ENCODE results near the gene FREY1.

GRCh38 chr11:45894555-45895247 lies 12.4 kb downstream of the FREY1 start:
- no peak for TF ChIP-seq CTCF (IDR thresholded peaks at IDR 0.05; ENCODE audit: low read depth, low read length, poor library complexity, severe bottlenecking)
- no peak for TF ChIP-seq EZH2phosphoT487 (IDR thresholded peaks at IDR 0.05; ENCODE audit: borderline replicate concordance, low read length)

All from DOHH2 (cell line).